ENCODE measurements around the gene CDK16.

CDK16 gene

DNA sequence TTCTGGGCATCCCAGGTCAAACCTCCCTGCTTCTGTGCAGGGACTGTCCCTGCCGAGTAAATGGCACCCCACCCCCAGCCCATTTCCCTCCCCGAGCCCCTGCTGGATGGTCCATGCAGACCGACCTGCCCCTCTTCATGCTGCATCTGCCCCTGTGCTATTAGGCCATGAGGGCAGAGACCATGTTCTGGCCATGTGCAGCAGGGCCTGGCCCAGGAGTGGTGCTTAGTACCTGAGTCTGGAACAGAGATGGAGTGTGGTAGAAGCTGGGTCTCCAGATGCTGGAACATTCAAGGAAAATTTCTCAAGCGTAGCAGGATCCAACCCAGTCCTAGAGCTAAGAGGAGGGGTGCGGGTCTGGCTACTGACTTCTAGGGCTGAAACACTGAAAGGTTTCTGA, 40.1 kb upstream of the CDK16 start:
- TF ChIP-seq, protein P1, sequence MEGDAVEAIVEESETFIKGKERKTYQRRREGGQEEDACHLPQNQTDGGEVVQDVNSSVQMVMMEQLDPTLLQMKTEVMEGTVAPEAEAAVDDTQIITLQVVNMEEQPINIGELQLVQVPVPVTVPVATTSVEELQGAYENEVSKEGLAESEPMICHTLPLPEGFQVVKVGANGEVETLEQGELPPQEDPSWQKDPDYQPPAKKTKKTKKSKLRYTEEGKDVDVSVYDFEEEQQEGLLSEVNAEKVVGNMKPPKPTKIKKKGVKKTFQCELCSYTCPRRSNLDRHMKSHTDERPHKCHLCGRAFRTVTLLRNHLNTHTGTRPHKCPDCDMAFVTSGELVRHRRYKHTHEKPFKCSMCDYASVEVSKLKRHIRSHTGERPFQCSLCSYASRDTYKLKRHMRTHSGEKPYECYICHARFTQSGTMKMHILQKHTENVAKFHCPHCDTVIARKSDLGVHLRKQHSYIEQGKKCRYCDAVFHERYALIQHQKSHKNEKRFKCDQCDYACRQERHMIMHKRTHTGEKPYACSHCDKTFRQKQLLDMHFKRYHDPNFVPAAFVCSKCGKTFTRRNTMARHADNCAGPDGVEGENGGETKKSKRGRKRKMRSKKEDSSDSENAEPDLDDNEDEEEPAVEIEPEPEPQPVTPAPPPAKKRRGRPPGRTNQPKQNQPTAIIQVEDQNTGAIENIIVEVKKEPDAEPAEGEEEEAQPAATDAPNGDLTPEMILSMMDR (IDR thresholded peaks at IDR 0.05) = no peak
- TF ChIP-seq ZFX (IDR thresholded peaks at IDR 0.05; ENCODE audit: borderline replicate concordance) = no peak
- no peak overlapping the region for H3K27ac ChIP-seq

DNA sequence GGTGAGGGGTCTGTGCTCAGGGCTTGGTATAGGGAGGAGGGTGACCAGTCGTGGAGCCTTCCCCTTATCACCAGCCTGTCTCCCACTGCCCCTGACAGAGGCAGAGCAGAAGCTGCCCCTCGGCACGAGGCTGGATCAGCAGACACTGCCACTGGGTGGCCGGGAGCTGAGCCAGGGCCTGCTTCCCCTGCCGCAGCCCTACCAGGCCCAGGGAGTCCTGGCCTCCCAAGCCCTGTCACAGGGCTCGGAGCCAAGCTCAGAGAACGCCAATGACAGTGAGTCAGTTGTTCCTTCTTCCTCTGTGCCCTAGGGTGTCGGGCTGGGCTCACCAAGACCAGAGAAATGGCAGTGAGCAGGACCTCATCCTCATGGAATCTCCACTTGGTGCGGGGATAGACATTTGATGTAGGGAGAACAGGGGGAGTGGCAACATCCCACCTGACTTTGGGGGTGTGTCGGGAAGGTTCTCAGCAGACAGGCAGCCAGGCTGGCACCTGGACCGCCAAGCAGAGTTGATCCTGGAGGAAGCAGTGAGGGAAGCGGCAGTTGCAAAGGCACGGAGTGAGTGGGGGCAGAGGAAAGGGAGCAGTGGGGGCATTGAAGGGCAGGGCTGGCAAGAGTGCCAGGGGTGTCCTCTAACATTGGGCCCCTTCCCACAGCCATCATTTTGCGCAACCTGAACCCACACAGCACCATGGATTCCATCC, 39.1 kb upstream of the CDK16 start:
- H3K27ac ChIP-seq = no peak overlapping the region

GRCh38 chrX:47179928-47180255, 38.6 kb upstream of the CDK16 start:
- no peak for TF ChIP-seq ZFX (IDR thresholded peaks at IDR 0.05; ENCODE audit: borderline replicate concordance)
- TF ChIP-seq, protein P1 (IDR thresholded peaks at IDR 0.05) = no peak
- no peak overlapping the region for H3K27ac ChIP-seq

More for the DNA sequence above, 39.1 kb upstream of the CDK16 start:
- TF ChIP-seq, protein P1 (IDR thresholded peaks at IDR 0.05) = no peak
- no peak for TF ChIP-seq ZFX (IDR thresholded peaks at IDR 0.05; ENCODE audit: borderline replicate concordance)

DNA sequence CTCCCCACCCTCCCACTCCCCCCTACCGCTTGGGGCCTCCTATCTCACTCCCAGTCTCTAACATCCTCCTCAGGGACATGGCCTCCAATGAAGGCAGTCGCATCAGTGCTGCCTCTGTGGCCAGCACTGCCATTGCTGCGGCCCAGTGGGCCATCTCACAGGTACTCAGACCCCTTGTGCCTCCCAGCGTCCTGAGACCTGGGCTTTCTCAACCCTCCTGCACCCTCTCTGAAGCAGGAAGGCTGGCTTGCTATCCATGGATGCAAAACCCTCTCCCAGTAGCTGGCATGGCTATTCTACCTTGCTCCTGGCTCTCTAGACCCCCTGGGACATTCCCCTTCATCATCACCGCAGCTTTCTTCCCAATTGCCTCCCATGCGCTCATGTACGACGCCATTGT, 38.1 kb upstream of the CDK16 start:
- no peak overlapping the region for H3K27ac ChIP-seq
- TF ChIP-seq ZFX (IDR thresholded peaks at IDR 0.05; ENCODE audit: borderline replicate concordance) = no peak
- TF ChIP-seq, protein P1 (IDR thresholded peaks at IDR 0.05) = no peak

DNA sequence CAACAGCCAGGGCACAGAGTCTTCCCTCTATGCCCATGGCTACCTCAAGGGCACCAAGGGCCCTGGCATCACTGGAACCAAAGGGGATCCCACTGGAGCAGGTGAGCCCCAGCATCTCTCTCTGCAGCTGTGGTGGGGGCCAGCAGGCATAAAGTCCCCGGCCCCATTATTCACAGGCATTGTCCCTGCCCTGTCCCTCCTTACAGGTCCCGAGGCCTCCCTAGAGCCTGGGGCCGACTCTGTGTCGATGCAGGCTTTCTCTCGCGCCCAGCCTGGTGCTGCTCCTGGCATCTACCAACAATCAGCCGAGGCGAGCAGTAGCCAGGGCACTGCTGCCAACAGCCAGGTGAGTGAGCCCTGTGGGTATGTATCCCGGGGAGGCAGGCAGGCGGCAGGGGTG, 37.2 kb upstream of the CDK16 start:
- no peak for TF ChIP-seq ZFX (IDR thresholded peaks at IDR 0.05; ENCODE audit: borderline replicate concordance)
- TF ChIP-seq, protein P1 (IDR thresholded peaks at IDR 0.05) = no peak
- no peak overlapping the region for H3K27ac ChIP-seq

GRCh38 chrX:47182106-47182700, 36.3 kb upstream of the CDK16 start:
- H3K27ac ChIP-seq = no peak overlapping the region
- TF ChIP-seq, protein P1 (IDR thresholded peaks at IDR 0.05) = no peak
- TF ChIP-seq ZFX (IDR thresholded peaks at IDR 0.05; ENCODE audit: borderline replicate concordance) = no peak

DNA sequence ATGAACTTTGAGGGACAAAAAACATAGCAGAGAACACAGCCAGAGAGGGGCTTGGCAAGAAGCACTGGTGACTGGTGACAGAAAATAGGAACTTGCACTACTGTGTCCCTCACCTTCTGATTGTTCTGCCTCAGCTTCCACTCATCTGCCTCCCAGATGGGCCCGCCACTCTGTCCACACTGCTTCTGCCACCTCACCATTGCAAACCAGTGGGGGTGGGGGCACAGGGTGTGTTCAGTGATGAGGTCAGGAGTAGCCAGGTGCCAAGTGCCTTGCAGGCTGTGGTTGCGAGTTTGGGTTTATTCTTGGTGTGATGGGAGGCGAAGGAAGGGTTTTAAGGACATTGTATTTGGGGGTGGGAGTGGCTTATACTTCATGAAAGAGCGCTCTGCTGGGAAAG, 34.0 kb upstream of the CDK16 start:
- H3K27ac ChIP-seq = no peak overlapping the region
- no peak for TF ChIP-seq ZFX (IDR thresholded peaks at IDR 0.05; ENCODE audit: borderline replicate concordance)
- TF ChIP-seq, protein P1 (IDR thresholded peaks at IDR 0.05) = no peak
